ENCODE results near the gene CEACAM3. TPM values are rescaled to one million over a fixed set of nuclear protein-coding genes. Genes with fewer than 3 reads are reported as not detected.

The CEACAM3 gene
- total RNA-seq, 4 donors from 2014 or later = 0.26 TPM; not detected in 3

DNA sequence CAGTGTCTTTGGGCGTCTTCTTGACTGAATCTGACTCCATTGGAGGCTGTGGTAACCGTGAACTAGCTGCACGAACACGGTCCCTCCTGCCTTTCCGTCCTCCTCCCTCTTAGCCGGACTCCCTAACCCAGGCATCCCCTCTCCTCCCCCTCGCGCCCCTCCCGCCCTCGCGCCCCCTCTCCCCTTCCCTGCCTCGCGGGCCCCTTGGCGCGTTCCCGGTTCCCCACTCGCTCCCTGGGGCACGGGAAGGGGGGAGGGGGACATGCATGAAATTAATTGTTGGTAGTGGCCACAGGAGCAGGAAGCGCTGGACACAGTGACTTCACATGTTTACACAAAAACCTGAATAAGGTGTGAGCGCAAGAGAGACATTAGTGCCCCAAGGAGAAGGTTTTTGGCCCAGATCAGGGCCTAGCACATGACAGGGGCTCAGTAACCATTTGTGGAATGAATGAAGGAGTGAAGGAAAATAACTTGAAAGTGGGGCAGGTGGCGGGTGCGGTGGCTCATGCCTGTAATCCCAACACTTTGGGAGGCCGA, 48.7 kb downstream of the CEACAM3 start:
- Histone ChIP-seq H3K4me1 (no peaks in the 10 kb centered on the region), H3K4me3 (no peak overlapping the region), H3K27ac (replicated peaks in 1 of 4) (no peak overlapping the region), H3K9me3 (no peaks in the 10 kb centered on the region), H3K36me3 (no peaks in the 10 kb centered on the region), H3K27me3 (peaks cover 0 to 55% (median 0%) of the 10 kb centered on the region in 4 donors)
- TF ChIP-seq POLR2AphosphoS5 (IDR thresholded peaks at IDR 0.05) (no peak), EP300 (IDR thresholded peaks at IDR 0.05) (no peak), POLR2A (IDR thresholded peaks at IDR 0.05; ENCODE audit: low read depth) (no peak)
- TF ChIP-seq, protein P1, sequence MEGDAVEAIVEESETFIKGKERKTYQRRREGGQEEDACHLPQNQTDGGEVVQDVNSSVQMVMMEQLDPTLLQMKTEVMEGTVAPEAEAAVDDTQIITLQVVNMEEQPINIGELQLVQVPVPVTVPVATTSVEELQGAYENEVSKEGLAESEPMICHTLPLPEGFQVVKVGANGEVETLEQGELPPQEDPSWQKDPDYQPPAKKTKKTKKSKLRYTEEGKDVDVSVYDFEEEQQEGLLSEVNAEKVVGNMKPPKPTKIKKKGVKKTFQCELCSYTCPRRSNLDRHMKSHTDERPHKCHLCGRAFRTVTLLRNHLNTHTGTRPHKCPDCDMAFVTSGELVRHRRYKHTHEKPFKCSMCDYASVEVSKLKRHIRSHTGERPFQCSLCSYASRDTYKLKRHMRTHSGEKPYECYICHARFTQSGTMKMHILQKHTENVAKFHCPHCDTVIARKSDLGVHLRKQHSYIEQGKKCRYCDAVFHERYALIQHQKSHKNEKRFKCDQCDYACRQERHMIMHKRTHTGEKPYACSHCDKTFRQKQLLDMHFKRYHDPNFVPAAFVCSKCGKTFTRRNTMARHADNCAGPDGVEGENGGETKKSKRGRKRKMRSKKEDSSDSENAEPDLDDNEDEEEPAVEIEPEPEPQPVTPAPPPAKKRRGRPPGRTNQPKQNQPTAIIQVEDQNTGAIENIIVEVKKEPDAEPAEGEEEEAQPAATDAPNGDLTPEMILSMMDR (IDR thresholded peaks at IDR 0.05) = no peak
- WGBS = 88% methylated on average over 23 of the region's 23 CpGs
- intact Hi-C loops (cut with DNase I) = no loop called here
- DNase-seq (ENCODE audit: extremely low spot score) = no peak

DNA sequence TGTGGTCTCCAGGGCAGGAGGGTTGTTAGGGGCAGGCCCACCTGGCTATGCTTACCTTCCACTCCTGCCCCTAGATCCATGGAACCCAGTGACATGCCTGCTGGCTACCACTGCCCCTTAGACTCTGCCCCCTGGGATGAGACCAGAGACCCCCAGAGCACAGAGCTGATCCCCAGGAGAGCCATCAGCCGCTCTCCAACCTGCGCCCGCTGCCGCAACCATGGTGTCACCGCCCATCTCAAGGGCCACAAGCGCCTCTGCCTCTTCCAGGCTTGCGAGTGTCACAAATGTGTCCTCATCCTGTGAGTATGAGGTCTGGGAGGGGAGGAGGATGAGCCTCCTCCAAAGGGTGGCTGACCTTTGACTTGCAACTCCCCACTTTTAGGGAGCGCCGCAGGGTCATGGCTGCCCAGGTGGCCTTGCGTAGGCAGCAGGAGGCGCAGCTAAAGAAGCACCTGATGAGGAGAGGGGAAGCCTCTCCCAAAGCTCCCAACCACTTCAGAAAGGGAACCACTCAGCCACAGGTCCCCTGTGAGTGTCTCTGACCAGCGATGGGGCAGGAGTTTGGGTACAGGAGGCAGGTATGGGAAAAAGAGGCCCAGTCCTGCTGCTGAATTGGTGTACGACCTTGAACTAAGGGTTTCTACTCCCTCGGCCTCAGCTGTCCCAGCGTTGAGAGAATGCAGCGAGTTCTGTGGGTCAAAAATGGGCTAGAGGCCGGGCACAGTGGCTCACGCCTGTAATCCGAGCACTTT, 51.1 kb downstream of the CEACAM3 start:
- TF ChIP-seq POLR2A (IDR thresholded peaks at IDR 0.05; ENCODE audit: low read depth) (no peak), POLR2AphosphoS5 (IDR thresholded peaks at IDR 0.05) (no peak), EP300 (IDR thresholded peaks at IDR 0.05) (no peak)
- TF ChIP-seq, protein P1 (IDR thresholded peaks at IDR 0.05) = no peak
- no peak for DNase-seq (ENCODE audit: extremely low spot score)
- no peaks in the 10 kb centered on the region for H3K9me3 ChIP-seq
- no peak overlapping the region for H3K27ac ChIP-seq (replicated peaks in 1 of 4)
- H3K27me3 ChIP-seq = peaks cover 0 to 55% (median 0%) of the 10 kb centered on the region in 4 donors
- no peak overlapping the region for H3K4me3 ChIP-seq
- 88% methylated on average over 17 of the region's 19 CpGs for WGBS
- intact Hi-C loops (cut with DNase I) = no loop called here
- no peaks in the 10 kb centered on the region for H3K4me1 ChIP-seq
- no peaks in the 10 kb centered on the region for H3K36me3 ChIP-seq

DNA sequence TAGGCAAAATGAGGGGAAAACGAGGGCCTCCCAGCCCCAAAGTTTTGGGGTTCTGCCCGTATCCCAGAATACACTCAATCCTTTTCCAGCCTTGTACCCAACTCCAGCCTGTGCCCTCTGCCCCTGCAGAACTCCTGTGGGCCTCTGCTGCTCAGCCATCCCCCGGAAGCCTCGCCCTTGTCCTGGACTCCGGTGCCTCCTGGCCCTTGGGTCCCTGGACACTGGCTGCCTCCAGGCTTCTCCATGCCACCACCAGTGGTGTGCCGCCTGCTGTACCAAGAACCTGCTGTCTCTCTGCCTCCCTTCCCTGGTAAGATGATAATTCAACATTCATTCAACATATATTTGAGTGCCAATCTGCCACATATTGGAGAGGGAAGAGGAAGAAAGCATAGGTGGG, 52.3 kb downstream of the CEACAM3 start:
- Histone ChIP-seq H3K27ac (replicated peaks in 1 of 4) (no peak overlapping the region), H3K4me3 (no peak overlapping the region), H3K27me3 (peaks cover 0 to 55% (median 0%) of the 10 kb centered on the region in 4 donors), H3K9me3 (no peaks in the 10 kb centered on the region), H3K36me3 (no peaks in the 10 kb centered on the region), H3K4me1 (no peaks in the 10 kb centered on the region)
- no peak for DNase-seq (ENCODE audit: extremely low spot score)
- TF ChIP-seq POLR2A (IDR thresholded peaks at IDR 0.05; ENCODE audit: low read depth) (no peak), POLR2AphosphoS5 (IDR thresholded peaks at IDR 0.05) (no peak), EP300 (IDR thresholded peaks at IDR 0.05) (no peak)
- TF ChIP-seq, protein P1 (IDR thresholded peaks at IDR 0.05) = no peak
- intact Hi-C loops (cut with DNase I) = no loop called here
- WGBS = 77% methylated on average over 6 of the region's 6 CpGs

DNA sequence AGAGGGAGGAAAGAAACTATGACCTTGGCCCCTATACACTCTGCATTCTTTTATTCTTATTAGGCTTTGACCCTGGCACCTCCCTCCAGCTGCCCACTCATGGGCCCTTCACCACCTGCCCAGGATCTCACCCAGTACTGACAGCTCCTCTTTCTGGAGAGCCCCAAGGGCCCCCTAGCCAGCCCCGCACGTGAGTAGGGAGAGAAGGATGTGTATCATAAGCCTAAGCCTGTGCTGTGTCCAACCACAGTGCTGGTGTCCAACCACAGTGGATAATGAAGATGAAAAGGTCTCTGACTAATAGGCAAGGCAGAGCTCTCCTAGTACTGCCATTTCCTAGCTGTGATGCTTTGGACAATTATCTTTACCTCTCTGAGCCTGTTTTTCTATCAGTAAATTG, 52.7 kb downstream of the CEACAM3 start:
- H3K4me1 ChIP-seq = no peaks in the 10 kb centered on the region
- TF ChIP-seq POLR2A (IDR thresholded peaks at IDR 0.05; ENCODE audit: low read depth) = no peak
- TF ChIP-seq EP300 (IDR thresholded peaks at IDR 0.05) = no peak
- TF ChIP-seq, protein P1 (IDR thresholded peaks at IDR 0.05) = no peak
- no peak for TF ChIP-seq POLR2AphosphoS5 (IDR thresholded peaks at IDR 0.05)
- H3K27ac ChIP-seq (replicated peaks in 1 of 4) = no peak overlapping the region
- intact Hi-C loops (cut with DNase I) = no loop called here
- 100% methylated on average over 2 of the region's 2 CpGs for WGBS
- H3K27me3 ChIP-seq = peaks cover 0 to 57% (median 0%) of the 10 kb centered on the region in 4 donors
- no peaks in the 10 kb centered on the region for H3K9me3 ChIP-seq
- H3K36me3 ChIP-seq = no peaks in the 10 kb centered on the region
- H3K4me3 ChIP-seq = no peak overlapping the region
- no peak for DNase-seq (ENCODE audit: extremely low spot score)

All from esophagus muscularis mucosa (tissue), 4 donors.